HG02870 (cell line): Measurements from ENCODE around the gene NEMP1.
"Not testable (repeated sequence)": the region's sequence is repeated elsewhere in the genome, so short reads cannot be mapped to it uniquely, and the experiment has no call there.

Experiments
- ATAC-seq: cut with Tn5 transposase; IDR thresholded peaks from one replicate; pipeline ENCODE4 v1.9.1; 2021; ENCODE audit warnings: mild to moderate bottlenecking, moderate library complexity; ENCODE audit not compliant: unreplicated experiment

NEMP1 gene

DNA sequence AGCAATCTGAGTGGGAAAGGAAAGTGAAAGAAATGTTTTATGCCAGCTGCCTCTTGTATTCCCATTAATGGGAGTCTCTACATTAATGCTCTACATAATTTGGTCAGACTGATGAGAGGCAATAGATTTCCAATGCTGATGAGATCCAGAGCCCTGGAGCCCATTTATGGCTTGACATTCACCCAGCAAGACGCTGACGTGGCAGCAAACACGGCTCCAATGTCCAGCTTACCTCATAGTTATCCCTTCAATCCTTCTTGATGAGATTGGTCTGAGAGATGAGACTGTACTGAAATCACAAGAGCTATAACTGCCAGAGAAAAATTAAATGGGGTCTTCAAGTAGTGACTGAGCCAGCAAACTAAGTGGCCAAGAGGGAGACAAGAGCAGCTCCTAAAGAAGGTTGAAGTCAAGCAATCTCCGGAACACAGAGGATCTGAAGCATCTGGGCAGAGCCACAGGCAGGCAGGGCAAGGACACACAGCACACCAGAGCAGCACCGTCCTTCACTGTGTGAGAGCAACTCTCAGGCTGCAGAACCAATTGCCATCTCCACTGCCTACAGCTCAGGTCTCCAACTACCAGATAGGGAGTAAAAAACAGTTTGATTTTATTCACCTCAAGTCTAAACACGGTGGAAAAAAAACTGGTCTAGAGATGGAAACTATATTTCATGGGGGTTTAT lies 21.4 kb downstream of the NEMP1 start:
- ATAC-seq = no peak

DNA sequence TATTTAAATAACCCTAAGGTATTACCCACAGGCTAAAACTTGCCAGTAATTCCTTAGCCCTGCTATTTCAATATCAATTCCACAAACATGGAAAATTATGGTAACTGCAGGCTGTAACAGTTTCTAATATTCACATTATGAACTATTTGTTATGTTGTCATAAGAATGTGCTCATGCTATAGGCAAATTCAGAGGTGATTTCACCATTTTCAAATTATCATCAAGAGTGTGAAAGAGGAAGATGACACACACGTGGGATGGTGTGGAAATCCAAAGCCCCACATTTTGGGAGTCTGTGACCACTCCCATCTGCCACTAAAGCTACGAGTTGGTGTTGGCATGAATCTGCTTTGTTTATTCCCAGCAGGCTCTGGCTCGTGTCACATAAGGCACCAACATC lies 22.8 kb downstream of the NEMP1 start:
- ATAC-seq = no peak

DNA sequence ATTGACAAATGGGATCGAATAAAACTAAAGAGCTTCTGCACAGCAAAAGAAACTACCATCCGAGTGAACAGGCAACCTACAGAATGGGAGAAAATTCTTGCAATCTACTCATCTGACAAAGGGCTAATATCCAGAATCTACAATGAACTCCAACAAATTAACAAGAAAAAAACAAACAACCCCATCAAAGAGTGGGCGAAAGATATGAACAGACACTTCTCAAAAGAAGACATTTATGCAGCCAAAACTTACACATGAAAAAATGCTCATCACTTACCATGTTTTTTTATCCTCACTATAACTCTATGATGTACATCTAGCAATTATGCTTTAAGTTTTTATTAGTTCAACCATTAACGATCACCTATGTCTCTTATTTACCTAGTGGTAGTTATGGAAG lies 24.7 kb downstream of the NEMP1 start:
- ATAC-seq = not testable (repeated sequence)

DNA sequence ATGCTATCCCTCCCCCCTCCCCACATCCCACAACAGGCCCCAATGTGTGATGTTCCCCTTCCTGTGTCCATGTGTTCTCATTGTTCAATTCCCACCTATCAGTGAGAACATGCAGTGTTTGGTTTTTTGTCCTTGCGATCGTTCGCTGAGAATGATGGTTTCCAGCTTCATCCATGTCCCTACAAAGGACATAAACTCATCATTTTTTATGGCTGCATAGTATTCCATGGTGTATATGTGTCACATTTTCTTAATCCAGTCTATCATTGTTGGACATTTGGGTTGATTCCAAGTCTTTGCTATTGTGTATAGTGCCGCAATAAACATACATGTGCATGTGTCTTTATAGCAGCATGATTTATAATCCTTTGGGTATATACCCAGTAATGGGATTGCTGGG lies 25.4 kb downstream of the NEMP1 start:
- not testable (repeated sequence) for ATAC-seq

DNA sequence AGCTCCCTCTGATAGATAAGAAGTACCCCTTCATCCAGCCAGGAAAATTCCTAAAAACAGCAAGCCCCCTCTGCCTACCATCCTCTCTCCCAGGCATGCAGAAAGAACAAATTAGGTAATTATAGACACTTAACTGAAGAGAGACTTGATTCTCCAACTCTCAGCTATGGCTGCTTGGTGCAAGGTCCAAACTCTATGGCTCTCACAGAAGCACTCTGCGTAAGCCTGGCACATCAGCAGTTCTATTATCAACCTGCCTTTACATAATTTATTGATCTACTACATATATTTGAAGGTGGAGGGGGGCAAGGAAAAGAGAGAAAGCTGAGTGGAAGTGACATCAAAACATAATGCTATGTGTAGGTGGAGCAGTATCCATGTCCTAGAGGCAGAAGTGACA lies 27.6 kb downstream of the NEMP1 start:
- ATAC-seq = no peak

DNA sequence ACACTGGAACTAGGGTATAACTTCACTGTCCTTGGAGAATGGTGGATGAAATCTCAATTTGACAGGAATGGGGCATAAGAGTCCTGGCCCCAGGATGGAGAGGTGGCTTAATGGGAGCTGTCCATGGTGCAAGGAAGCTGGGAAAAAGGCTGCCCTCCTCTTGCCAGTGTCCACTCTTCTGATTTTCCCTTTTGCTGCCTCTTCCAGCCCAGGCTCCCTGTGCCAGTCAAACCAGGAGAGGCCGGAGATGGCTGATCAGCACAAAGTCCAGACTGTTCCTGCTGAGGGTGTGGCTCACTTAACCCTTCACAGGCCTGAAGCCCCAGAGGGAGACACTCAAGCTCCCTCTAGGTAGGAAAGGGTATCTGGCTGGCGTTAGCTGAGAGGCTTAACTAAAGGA lies 28.7 kb downstream of the NEMP1 start, which contains the start of gene MYO1A:
Gene MYO1A (minus strand): TSS at position 240 of the 400 bp plus-strand sequence. CDS start 1,806 bp downstream, outside the sequence.
- ATAC-seq = no peak

DNA sequence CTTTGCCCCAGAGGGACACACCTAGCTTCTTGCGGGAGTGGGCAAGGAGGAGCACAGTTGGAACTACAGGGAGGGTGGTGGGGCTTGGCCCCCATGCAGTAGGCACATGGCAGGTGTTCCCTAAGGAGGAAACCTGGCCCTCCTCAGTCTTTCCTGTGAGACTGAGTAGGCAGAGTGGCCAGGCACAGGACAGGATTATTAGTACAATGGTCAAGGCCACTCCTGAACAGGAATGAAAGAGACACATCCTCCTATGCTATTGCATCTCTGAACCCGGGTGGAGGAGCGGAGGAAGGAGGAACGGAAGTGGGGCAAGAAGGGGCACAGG lies 29.5 kb downstream of the NEMP1 start:
- ATAC-seq = no peak

DNA sequence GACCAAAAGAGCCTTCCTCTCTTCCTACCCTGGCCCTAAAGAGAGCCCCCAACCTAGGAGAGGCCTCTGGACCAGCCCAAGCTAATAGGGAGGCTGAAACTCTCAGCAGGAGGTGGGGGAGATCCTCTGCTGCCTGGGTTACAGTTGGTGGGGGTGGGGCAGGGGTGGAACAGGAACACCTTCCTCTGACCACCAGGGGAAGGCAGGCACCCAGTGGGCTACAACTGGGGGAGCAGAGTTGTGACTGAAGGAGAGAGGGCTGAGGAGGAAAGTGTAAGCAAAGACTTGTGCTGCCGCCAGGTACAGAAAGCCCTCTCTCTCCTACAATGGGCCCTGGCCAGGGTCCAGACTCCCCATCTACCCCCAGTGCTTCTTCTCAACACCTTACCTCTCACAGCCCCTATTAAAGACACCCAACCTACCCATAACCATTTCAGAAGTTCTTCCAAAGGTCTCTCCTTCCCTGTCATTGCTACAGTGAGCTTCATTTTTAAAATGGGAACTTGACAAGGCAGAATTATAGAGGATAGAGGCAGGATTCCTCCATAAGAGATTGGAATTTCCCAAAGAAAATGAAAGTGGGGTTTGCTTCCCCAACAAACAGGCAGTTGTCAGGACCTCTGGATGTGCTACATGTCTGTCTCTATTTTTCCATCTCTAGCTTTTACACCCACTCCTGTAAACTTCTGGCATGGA lies 30.0 kb downstream of the NEMP1 start:
- no peak for ATAC-seq

DNA sequence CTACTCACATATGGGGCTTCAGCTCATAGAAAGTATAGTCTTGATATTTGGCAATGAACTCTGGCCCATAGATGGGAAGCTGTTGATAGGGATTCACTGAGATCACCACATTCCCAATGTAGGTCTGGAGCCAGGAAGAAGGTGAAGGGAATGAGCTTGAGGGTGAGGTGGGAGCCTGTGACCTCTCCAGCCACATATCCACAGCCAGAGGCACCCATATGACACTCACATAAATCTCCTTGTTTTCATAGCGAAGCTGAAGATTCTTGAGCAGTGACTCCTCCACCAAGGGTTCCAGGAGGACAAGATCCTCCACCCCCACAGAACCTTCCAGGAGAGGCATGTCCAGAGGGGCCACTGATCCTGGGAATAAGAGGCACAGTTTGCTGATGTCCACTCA lies 30.6 kb downstream of the NEMP1 start:
- ATAC-seq = no peak

DNA sequence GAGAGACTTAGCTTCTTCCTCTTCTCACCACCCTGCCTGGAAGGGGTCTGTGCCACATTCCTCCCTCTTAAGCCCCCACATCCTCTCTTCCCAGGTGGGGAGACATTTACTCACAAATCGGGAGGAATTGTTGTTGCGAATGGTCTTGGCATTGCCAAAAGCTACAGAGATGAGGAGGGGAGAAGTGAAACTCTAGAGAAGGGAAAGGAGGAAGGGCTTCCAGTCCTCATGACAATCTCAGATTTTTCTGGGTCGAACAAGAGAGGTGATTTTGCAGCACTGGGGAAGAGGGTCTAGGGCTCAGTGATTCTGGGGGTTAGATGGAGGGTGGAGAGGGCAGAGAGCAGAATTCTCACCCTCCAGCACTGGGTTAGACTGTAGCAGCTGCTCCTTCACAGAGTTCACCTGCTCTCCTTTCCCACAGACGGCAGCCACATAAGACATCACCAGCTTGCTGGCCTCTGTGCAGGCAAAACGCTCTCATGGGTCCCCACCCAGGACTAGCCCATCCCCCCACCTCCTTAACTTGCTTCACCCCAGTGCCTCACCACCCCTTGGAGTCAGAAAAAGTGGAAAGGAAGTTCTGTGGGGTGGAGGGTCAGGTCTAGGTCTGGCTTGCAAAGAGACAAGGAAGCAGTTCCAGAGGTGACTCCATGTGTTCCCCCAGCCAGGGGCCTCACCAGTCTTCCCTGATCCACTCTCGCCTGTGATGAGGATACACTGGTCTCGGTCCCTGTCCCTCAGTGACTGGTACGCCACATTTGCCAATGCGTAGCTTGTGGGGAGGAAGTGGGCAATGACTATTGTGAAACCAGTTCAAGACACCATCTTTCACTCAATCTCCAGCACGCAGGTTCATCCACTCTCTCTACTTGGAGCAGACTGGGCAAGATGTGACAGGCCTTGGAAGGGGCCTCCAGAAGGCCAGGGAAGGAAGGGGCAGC lies 31.4 kb downstream of the NEMP1 start:
- ATAC-seq = no peak

DNA sequence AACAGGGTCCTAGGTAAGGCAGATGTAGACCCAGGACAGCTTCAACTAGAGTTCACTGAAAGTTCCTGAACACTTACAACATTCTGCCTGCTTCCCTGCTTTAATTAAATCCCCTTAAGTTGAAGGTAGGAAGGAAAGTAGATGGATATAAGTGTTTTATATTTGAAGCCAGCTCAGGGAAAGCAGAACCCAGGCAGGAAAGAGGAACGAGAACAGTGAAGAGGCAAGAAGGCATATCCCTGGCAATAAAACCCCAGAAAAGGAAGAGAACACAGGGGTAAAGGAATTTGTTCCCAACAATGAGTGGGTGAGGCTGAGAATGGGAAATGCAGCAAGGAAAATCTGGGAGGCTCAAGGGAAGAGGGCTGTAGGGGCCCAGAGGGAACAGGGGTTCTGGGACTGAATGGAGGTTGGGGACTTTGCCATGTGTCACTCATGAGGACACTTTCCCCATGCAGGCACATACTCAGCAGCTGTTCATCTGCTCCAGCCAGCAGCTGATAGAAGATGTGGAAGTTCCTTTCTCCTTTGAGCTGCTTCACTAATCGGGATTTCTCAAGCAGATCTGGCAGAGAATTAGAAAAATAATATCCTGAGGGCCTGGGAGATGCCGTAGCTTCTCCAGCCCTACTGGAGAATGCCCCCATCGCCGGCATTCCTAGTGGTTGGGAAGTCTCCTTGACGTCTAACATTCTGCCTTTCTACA lies 32.4 kb downstream of the NEMP1 start:
- ATAC-seq = no peak

DNA sequence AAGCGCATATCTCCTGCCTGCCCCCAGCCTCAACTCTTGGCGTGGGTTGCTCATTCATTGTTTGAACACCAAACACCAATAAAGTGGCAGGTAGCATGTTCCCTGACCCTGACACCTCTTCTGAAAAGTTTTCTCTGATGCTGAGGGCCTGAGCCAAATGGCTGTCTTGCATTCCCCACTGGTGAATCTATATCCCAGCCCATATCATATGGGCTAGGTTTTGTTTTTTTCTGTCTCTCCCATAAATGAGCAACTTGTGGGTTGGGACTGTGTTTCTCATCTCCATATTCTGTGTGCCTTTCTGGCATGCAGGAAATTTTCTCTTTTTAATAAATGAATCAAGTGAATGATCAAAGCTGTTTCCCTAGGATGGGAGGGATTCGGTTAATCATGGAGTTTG lies 33.7 kb downstream of the NEMP1 start:
- ATAC-seq = no peak

DNA sequence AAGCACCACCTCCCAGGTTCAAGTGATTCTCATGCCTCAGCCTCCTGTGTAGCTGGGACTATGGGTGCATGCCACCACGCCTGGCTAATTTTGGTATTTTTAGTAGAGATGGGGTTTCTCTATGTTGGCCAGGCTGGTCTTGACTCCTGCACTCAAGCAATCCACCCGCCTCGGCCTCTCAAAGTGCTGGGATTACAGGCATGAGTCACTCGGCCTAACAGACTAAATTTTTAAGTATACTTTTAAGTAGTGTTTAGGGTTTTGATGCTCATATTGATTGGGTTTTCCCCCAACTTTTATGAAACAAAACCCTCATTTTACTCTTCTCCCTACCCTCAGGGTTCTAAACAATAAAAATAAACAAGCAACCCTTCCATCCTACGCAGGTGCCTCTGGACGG lies 34.1 kb downstream of the NEMP1 start:
- ATAC-seq = no peak

DNA sequence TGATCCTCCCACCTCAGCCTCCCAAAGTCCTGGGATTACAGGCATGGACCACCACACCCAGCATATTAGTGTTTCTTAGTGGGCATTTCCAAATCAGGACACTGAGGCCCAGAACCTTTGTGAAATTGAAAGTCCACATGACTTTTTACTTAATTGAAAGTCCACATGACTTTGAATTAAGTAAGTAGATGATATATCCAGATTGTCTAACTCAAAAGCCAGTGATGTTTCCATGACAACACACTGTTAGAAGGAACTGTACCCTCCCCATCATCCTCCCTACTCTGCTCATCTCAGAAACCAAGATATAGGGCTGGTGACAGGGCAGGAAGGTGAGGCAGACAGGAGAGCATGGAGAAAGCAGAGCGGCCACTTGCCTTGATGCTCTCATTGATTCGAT lies 35.9 kb downstream of the NEMP1 start:
- ATAC-seq = no peak

DNA sequence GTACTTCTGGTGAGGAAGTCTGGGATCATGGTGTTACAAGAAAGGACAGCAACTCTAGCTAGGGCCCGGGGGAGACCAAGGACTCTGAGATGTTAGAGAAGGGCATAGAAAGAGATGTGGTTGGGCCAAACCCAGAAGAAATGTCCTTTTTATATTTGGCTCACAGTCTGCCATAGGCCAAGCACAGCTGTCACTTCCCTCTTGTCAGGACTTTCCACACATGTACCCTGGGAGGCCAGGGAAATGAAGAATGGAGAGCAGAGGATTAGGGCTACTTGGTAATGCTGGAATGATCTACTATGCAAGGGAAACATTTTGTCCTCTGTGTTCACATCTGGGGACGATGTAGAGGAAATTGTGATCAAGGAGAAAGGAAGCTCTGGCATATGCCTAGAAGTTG lies 37.8 kb downstream of the NEMP1 start:
- no peak for ATAC-seq

DNA sequence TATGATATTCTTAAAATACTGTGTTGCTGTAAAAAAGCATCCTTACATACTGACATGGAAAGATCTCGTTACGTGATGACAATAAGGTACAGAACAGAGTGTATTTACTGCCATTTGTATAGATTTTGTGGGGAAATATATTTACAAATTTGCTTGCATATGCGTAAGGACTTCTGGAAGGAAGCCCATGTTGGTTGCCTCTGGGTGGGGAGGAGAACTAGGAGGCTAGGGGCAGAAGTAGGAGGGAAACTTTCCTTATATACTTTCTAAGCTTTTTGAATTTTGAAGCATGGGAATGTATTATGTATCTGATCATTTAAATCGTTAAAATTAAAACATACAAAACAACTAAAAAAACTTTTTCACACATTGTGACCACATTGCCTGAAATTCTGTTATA lies 38.4 kb downstream of the NEMP1 start:
- no peak for ATAC-seq

DNA sequence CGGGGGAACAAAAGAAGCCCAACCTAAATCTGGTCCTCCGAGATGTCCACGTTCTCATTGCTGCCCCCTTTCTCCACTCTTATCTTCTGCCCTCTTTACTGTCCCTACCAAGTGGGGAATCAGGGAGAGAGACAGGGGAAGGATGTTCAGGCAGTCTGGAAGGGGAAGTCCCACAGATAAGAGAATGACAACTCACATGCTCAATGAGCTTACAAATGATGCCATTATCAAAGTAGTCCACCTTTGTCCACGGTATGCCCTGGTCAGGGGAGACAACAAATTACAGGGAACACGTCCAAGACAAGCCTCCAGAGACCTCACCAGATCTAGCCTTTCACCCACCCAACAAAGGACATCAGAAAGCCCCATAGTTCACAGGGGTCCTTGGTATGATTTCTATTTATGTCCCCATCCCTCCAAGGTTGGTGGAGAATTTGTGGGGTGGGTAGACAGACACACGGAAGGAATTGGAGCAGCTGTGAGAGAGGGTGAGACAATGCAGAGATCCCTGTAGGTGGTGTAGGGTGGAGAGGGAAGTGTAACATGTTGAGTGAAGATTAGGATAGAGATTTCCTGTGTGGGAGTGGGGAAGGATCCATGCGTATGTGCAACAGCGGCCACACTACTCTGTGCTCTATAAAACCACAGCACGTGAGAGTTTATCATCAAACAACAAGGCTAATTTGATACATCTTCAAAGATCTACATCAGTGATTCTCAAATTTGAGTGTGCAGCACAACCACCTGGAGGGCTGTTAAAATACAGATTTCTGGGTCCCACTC lies 39.4 kb downstream of the NEMP1 start:
- no peak for ATAC-seq

DNA sequence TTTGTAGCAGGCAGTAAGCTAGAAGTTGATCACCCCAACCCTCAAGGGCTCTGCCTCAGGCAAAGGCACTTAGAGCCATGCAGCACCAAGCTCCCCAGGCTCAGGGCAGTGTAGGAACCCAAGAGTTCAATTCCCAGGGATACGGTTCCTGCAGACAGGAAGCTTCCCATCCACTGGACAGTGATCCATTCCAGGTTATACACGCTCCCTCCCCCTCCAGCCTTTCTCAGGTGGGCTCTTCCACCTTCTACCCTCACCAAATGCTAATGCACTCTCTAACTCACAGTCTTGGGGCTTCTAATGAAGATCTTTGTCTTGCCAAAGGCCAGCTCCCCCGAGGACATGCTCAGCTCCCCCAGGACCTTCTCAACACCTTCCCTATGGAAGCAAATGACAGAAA lies 41.3 kb downstream of the NEMP1 start:
- no peak for ATAC-seq

DNA sequence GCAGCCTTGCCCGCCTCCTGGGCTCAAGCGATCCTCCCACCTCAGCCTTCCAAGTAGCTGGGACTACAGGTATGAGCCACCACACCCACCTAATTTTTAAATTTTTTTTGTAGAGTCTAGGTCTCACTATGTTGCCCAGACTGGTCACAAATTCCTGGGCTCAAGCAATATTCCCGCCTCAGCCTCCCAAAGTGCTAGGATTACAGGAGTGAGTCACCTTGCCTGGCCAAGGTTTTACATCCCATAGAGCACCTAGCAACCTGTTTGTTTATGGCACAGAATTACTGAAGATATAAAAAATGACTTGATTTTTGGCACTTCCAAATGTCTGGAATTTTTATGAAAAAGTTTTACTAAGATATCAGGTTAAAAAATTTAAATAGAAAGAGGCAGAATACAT lies 45.2 kb downstream of the NEMP1 start:
- no peak for ATAC-seq

DNA sequence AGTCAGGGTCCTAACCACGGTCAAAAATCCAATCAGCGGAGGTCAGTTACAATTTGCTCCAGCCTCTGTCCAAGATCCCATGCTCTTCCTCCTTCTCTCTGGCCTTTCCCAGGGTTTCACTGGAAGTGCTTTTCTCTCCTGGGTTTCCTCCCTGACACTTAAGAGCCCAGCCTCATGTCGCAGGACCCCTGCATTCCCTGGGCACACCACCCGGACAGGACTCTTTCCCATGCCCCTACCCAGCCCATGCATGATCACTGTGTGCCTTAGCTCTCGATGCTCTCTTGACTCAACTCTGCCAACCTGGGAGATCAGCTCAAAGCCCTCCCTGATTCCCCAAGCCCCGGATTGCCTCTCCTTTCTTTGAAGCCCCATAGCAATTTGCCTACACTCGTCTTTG lies 46.8 kb downstream of the NEMP1 start:
- ATAC-seq = no peak
